CD4-positive, alpha-beta T cell treated with Interferon gamma for 1 hour (primary cell): ENCODE results near the gene RTN4R.

Experiments used
- DNase-seq: peaks from one replicate; pipeline ENCODE4 v3.0.0-alpha.2; 2020

RTN4R gene

GRCh38 chr22:20226760-20227350, 41.3 kb downstream of the RTN4R start:
- DNase-seq: no peak

DNA sequence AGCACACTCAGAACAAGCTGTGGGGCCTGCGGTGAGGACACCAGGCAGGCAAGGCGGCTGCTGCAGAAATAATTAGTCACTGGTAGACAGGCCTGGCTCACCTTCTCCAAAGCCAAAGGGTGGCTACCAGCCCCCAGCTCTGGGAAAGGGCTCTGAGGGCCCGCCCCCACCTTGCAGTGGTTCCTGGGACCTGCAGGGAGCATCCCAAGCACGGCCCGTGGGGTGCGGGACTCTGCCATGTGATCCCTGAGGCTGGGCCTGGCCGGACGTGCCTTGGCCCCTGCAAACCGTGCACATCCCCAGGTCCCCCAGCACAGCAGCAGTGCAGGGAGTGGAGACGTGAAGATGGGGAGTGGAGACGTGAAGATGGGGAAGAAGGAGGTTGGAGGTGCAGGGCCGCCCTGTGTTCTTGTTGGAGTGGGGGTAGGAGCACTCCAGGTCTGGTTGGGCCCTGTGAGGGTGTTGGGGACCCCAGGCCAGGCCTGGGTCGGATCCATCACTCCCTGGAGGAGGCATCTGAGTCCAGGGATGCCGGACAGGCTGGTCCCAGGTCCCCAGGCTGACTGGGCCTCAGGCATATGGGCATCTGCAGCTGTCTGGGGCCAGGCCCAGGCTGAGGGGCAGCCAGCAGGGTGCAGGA, 41.9 kb downstream of the RTN4R start:
- no peak for DNase-seq

GRCh38 chr22:20225693-20225966, 42.5 kb downstream of the RTN4R start:
- DNase-seq: no peak

DNA sequence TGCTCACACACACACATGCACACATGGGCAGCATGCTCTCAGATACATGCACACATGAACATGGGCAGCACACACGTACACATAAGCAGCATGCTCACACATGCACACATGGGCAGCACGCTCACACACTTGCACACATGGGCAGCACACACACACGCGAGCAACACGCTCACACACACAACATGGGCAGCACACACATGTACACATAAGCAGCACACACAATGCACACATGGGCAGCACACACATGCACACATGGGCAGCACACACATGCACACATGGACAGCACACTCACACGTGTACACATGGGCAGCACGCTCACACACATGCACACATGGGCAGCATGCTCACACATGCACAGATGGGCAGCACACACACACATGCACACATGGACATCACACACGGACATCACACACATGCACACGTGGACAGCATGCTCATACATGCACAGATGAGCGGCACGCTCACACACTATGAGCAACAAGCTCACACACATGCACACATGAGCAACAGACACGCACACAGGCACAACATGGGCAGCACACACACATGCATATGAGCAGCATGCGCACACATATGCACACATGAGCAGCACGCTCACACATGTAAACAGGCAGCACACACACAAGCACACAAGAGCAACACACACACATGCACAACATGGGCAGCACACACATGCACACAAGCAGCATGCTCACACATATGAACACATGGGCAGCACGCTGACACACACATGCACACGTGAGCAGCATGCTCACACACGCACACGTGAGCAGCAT, 43.0 kb downstream of the RTN4R start:
- DNase-seq: no peak

DNA sequence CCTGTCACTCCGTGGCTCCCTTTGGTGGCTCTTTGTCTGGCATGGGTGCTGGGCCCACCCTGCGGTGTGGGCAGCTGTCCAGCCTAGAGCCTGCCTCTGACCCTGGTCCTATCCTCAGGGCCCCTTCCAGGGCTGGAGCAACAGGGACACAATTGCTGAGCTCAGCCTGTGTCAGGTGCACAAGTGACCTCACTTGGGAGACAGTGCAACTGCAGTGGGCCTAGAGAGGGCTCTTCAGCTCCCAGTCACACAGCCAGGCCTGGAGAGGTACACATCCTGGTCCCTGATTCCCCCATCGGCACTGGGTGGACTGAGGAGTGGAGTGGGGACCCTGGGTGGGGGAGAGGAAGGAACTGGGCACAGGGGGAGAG, 43.9 kb downstream of the RTN4R start:
- DNase-seq: no peak

DNA sequence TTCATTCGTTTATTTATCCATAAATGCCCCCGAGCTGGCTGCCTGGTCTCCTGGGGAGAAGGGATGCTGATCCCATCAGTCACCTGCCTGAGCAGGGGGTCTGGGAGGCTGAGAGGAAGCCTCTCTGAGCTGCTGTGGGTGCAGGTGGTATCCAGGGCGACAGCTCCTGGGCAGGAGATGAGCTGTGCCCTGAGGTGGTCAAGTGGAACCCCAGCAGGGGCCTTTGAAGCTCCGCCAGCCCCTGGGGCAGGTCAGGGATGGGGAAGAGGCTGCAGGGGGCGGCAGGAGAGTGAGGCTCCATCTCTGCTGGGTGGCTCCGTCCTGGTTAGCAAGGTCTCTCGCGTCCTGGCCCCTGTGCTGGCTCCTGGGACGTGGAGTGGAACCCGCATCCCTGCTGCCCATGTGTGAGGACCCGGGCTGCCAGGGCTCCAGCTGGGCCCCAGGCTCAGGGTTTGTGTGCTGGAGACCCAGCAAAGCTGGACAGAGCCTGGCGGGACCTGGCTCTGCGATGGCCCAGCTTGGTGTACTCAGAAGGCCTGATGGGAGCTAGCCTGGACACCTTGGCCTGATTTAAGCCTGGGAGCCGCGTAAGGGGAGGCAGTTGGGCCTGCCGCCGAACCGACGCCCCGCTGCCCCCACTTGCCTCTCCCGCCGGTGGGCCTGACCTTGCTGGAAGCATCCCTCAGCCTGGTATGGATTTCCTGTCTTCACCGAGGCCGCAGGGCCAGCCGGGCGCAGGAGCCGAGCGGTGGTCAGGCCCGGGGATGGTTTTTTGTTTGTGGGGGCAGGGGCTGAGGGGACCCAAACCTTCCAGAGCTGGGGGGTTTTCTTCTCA, 44.5 kb downstream of the RTN4R start:
- DNase-seq: no peak

DNA sequence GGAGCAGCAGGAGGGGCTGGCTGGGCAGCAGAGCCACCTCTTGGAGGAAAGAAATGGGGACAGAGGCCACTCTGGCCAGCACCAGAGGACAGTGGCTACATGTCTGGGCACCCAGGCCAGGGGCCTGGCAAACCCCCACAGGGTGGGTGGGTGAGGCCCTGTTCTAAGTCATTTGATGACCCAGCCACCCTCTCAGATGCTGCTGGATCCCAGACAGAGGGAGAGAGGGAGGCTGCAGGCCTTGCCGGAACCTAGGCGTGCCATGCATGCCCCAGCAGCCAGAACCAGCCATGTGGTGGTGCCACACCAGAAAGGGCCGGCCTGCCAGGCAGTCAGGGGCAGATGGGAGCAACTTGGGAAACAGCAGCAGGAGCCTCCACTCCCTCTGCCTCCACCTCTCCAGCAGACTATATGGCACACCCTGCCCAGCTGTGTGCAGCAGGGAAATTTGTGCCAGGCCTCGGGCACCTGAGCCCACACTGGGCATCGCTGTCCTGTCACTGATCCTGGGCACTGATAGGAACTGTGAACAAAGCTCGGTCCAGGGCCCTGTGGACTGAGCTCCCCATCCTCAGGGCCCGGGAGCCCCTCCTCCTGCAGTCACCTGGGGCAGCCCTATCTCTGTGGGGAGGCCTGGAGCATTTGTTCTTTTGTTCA, 45.2 kb downstream of the RTN4R start:
- no peak for DNase-seq

GRCh38 chr22:20221421-20222340, 46.4 kb downstream of the RTN4R start:
- DNase-seq: no peak

GRCh38 chr22:20220629-20221026, 47.5 kb downstream of the RTN4R start:
- DNase-seq: no peak

DNA sequence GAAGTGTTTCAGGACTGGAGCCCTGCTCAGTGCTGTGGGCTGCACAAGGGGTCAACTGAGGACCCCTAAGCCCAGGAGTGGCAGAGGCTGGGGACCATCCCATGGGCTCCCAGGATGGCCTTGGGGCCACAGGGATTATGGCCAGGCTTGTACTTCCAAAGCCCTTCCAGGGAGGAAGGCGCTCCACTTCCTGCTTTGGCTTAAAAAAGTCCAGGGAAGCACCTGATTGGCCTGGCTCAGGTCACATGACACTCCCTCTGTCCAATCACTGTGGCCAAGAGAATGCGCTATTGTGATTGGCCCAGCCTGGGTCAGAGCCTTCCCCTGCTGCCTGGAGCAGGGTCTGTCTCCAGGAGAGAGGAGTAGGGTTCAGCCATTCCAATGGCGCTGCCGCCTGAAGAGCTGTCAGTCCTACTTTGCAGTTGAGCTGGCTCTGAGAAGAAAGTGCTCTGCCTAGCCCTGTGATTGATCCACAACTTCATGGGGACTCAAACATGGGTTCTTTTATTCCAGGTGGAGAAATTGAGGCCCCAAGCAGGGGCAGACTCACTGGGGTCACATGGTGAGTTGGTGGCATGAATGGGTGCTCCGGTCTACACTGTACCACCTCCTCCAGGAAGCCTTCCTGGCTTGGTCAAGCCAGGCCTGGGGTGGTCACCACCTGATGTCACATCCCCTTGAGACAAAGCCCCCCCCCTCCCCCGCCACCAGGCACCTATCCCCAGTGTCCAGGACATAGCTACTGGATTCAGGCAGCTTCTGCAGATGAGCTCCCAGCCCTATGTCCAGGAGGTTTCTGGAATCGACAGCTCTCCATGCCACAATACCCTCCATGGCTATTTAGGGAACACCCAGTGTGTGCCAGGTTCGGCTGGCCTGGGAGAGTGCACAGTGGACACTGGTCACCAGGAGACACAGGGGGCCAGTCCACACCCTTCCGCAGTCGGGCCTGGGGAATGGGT, 48.2 kb downstream of the RTN4R start:
- DNase-seq: no peak

DNA sequence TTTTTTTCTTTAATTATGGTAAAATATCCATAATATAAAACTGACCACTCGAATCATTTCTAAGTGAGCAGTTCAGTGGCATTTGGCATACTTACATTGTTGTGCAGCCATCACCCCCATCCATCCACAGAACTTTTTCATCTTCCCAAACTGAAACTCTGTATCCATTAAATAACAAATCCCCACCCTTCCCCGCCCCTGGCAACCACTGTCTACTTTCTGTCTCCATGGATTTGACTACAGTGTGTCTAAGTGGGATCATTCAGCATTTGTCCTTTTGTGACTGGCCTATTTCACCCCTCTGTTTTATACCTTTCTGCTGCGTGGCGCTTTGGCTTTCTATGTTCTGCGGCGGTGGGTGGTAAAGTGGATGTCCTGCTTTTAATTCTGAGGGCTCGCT, 49.1 kb downstream of the RTN4R start:
- DNase-seq: no peak

- no peak for DNase-seq
These were observed 49.7 kb downstream of the RTN4R start for GRCh38 chr22:20218326-20218872.

DNA sequence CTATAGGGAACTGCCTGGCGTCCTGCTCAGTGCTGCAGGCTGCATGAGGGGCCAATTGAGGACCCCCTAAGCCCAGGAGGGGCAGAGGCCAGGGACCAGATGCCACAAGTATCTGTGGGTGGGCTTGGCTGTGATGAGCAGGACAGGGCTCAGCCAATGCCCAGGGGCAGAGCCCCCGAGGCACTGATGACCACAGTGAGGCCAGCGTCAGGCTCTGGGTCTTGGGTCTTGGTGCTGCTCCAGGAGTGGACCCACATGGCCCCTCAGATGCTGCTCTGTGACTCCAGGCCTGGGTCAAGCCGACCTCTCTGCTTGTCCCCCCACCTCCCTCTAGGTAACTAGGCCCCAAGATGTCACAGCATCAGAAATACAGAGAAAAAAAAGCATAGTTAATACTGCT, 50.6 kb downstream of the RTN4R start:
- DNase-seq: no peak

- DNase-seq: no peak
These were observed 51.1 kb downstream of the RTN4R start for GRCh38 chr22:20216863-20217499.

GRCh38 chr22:20215742-20216141, 52.4 kb downstream of the RTN4R start:
- no peak for DNase-seq

DNA sequence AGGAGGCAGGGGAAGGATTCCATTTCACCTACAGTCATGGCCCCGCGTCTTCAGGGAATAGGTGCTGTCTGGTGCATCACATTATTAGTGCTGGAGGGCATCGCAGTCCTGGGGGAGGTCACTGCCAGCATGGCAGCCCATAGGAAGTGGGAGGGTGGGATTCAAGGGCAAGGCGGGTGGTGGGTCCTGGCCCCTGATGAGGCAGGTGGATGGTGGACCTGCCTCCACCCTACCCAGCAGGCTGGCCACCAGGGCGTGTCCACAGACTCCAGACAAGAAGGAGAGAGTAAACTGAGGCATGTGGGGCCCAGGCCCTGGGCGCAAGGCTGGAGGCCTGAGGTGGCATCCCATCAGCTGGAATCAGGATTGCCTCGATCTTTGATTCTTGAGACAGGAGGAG, 53.3 kb downstream of the RTN4R start:
- DNase-seq: no peak

GRCh38 chr22:20213833-20214708, 54.0 kb downstream of the RTN4R start:
- no peak for DNase-seq

- DNase-seq: no peak
These were observed 55.1 kb downstream of the RTN4R start for GRCh38 chr22:20212754-20213699.
